Coronary artery (tissue), 2 donors: ENCODE results near the gene TACC2.

Source experiments
- DNase-seq: peaks from one replicate; pipeline ENCODE4 v3.0.0-alpha.2; 2017; ENCODE audit warnings: low spot score
- H3K27ac ChIP-seq, 2 donors: fragments of 200-600 bp; sonication (generic); one replicate each; pipeline ENCODE4 v1.5.1; 2016 to 2019
- H3K4me3 ChIP-seq: fragments of 200-600 bp; sonication (generic); 2 replicates; pipeline ENCODE4 v1.5.1; 2016; ENCODE audit warnings: mild to moderate bottlenecking, moderate library complexity
- TF ChIP-seq, protein P1 (sequence below): fragments of 200-600 bp; sonication (generic); IDR thresholded peaks from one replicate; pipeline ENCODE4 v1.5.1; 2019; ENCODE audit warnings: antibody characterized with exemption

TACC2 gene

GRCh38 chr10:122148876-122149560 lies 160.1 kb downstream of the TACC2 start:
- TF ChIP-seq, protein P1, sequence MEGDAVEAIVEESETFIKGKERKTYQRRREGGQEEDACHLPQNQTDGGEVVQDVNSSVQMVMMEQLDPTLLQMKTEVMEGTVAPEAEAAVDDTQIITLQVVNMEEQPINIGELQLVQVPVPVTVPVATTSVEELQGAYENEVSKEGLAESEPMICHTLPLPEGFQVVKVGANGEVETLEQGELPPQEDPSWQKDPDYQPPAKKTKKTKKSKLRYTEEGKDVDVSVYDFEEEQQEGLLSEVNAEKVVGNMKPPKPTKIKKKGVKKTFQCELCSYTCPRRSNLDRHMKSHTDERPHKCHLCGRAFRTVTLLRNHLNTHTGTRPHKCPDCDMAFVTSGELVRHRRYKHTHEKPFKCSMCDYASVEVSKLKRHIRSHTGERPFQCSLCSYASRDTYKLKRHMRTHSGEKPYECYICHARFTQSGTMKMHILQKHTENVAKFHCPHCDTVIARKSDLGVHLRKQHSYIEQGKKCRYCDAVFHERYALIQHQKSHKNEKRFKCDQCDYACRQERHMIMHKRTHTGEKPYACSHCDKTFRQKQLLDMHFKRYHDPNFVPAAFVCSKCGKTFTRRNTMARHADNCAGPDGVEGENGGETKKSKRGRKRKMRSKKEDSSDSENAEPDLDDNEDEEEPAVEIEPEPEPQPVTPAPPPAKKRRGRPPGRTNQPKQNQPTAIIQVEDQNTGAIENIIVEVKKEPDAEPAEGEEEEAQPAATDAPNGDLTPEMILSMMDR = no peak
- Histone ChIP-seq H3K4me3 (peak overlapping the region; percentile 54), H3K27ac (peak overlapping the region; percentile 74 to 82)
- peak; percentile 86 for DNase-seq

- Histone ChIP-seq H3K4me3 (peak overlapping the region; percentile 54), H3K27ac (peak overlapping the region; percentile 74 to 82)
- TF ChIP-seq, protein P1 = no peak
- DNase-seq = peak; percentile 91
Observed at GRCh38 chr10:122149561-122150505, 160.9 kb downstream of the TACC2 start.

DNA sequence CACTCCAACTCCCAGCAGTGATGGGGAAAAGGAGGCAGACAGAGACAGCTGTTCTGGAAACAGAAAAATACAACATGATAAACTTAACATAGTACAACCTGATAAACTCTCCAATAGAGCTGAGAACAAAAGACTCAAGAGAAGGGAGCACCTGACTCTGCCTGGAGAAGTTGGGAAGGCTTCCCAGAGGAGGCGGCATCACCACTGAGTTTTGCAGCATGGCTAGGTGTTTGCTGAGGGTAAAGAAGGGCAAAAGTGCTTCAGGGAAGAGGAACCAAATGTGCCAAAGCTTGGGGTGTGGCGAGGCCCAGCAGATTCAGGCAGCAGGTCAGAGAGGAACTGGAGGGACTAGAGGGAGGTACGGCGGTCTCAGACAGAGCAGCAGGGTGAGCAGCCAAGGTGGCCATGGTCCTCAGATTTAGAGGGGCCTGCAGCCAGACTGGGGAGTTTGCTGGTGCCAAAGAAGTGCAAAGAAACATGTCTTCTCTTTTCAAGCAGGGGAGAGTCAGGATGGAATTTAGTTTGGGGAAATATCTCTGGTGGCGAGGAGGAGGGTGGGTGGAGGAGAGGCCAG lies 162.2 kb downstream of the TACC2 start:
- DNase-seq = no peak
- TF ChIP-seq, protein P1 = no peak

DNA sequence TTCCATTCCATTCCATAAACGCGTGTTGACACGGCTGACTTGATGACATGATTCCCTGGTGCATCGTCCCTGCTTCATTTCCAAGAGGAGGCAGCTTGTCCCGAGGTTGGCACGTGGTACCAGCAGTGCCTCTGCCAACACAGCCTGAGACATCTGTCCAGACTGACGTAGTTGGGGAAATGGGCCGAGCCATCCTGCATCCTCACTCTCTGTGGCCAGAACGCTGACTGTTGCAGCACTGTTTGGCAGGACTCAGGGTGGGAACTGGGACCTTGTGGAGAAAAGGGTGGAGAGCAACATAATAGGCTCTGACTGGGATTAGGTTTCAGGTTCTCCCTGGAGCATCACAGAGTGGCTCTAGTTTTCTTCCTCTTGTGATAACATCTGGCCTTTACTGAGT lies 163.6 kb downstream of the TACC2 start:
- H3K4me3 ChIP-seq = no peak overlapping the region
- TF ChIP-seq, protein P1 = no peak
- DNase-seq = peak; percentile 97
- H3K27ac ChIP-seq = peak overlapping the region; percentile 74 to 79

More for the DNA sequence above, 162.2 kb downstream of the TACC2 start:
- Histone ChIP-seq H3K27ac (peak overlapping the region in 1 of 2 donors; percentile 79), H3K4me3 (no peak overlapping the region)

GRCh38 chr10:122154031-122154544 lies 165.1 kb downstream of the TACC2 start:
- H3K4me3 ChIP-seq = no peak overlapping the region
- TF ChIP-seq, protein P1 = no peak

GRCh38 chr10:122154545-122155366 lies 165.8 kb downstream of the TACC2 start:
- no peak for DNase-seq

More at GRCh38 chr10:122154031-122154544, 165.1 kb downstream of the TACC2 start:
- H3K27ac ChIP-seq = peak overlapping the region; percentile 77 to 79
- no peak for DNase-seq

More at GRCh38 chr10:122154545-122155366, 165.8 kb downstream of the TACC2 start:
- TF ChIP-seq, protein P1 = no peak
- peak overlapping the region; percentile 42 for H3K4me3 ChIP-seq
- peak overlapping the region; percentile 77 to 79 for H3K27ac ChIP-seq
